GM19099 (cell line): ENCODE data around the gene GAB1.

Experiments
- POLR2A ChIP-seq: IDR thresholded peaks from 3 replicates; pipeline ENCODE4 v1.6.1; 2011; ENCODE audit warnings: low read depth; ENCODE audit not compliant: insufficient read length; ENCODE audit errors: extremely low read depth

The GAB1 gene

GRCh38 chr4:143437476-143437875, 100.8 kb downstream of the GAB1 start:
- no peak for TF ChIP-seq POLR2A

DNA sequence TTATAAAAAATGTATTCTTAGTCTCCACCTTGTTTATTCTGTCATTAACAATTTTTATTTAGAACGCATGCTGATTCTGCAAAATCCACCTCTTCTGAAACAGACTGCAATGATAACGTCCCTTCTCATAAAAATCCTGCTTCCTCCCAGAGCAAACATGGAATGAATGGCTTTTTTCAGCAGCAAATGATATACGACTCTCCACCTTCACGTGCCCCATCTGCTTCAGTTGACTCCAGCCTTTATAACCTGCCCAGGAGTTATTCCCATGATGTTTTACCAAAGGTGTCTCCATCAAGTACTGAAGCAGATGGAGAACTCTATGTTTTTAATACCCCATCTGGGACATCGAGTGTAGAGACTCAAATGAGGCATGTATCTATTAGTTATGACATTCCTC, 101.3 kb downstream of the GAB1 start:
- no peak for TF ChIP-seq POLR2A

DNA sequence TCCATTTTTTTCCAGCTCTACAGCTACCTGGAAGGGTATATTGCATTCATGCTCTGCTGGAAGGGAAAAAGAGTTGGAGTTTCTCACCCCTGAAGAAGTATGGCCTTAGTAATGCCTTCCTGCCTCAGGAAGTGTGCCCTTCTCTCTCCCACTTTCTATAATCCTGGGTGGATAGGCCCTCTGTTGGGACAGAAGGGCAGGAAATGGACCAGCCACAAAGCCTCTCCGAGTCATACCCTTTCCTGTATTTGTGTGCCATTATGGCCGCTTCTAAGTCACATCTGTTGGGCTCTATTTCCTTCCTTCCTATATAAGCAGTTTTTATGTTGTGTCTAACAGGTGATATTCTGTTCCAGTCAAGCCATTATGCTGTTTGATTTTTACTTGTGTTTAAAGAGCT, 102.0 kb downstream of the GAB1 start:
- TF ChIP-seq POLR2A, result no peak

DNA sequence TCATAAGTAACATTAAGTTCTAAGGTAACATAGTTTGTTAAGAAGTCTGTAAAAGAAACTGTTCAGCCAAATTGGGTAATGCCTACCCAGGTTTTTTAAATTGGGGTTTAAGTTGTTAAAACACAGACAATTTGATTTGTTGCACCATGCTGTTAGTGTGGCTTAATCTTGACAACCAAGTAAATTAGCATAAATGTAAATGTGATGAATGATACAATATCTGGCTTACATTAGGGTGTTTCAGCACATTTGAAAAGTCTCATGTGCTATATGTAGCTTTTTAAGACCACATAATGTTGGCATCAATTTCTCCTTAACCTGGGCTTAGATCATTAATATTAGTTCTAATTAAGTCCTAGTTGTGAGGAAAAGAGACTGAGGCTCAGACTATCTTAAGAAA, 104.4 kb downstream of the GAB1 start:
- TF ChIP-seq POLR2A, result no peak

DNA sequence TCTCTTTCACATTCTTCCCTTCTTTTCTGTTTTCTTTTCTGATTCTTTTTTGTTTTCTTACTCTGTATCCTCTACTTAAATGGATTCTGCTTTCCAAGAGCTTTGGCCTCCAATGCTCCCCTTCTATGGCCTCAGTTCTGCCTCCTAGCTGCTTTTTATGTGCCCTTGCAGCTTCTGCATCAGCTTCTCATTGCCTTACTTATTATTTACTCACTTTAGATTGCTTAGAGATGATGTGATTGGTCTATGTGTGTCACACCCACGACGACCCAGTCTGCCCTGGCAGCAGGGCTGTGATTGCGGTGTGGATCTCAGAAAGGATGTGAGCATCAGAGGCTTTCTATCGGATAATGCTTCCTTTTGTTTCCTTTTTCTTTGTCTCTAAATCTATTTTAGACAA, 105.0 kb downstream of the GAB1 start:
- no peak for TF ChIP-seq POLR2A

DNA sequence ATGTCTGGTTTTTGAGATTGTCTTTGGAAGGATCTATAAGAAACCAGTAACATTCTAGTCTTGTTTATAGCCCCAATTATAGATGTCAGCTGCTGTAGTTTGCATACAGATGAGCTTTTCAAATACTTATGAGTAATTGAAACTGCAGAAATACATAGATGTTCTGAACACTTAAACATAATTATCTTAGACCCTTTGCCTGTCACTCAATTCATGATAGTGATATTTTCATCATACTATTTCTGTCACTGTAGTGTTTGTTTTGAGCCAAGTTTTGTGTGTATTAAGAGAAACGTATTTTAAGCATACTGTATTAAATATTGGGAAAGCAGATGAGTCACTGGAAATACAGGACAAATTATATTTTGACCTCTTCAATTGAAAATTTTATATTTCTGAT, 107.1 kb downstream of the GAB1 start:
- no peak for TF ChIP-seq POLR2A

GRCh38 chr4:143451186-143451585, 114.5 kb downstream of the GAB1 start:
- no peak for TF ChIP-seq POLR2A

DNA sequence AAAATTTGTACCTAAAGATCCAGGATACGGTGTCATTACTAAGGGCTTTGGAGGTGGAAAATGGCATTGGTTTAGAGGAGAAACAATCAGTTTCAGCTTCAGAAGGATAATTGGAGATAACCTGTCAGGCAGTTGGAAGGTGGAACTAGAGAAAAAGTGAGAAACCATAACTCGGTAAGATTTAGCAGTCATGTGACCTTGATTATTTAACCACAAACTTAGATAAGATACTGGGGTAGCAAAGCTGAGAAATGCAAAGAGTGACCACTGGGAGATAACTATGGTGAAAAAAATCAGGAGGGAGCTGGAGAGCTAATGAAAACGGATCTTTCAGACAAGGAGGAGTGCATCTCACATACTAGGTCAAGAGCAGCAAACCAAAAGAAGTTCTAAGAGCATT, 118.5 kb downstream of the GAB1 start:
- TF ChIP-seq POLR2A, result no peak

- no peak for TF ChIP-seq POLR2A
Measured at GRCh38 chr4:143458966-143459365, 122.3 kb downstream of the GAB1 start.

DNA sequence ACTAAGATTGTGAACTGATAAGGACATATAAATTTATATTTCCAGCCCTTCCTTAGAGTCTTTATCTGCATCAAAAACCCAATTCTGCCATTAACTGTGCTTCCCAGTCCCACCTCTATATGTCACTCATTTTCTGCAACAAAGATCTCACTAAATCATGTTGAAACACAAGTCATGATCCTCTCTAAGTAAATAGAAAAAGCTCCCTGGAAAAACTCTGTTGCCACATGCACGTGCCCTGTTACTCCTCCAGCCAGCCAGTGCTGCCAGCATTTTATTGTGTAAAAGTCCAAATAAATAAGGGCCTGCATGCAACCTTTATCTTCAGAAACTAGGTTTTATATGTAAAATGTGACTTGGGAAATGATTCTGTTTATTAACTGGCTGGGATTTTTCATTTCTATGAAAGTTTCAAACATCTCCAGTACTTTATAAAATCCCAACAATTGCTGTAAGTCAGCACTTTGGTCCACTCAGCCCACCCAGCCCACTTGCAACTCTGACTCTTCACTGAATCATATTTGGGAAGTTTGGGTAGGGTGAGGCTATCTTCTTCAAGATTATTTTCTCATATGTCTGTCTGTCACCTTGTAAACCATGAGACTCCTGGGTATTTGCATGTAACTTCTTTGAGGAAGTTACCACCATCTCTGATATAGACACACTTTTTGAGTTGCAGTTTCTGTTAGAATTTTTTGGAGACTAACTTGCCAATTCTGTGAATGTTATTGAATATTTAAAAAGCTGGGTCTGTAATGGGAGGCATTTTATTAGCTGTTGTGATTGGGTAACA, 136.9 kb downstream of the GAB1 start:
- no peak for TF ChIP-seq POLR2A

DNA sequence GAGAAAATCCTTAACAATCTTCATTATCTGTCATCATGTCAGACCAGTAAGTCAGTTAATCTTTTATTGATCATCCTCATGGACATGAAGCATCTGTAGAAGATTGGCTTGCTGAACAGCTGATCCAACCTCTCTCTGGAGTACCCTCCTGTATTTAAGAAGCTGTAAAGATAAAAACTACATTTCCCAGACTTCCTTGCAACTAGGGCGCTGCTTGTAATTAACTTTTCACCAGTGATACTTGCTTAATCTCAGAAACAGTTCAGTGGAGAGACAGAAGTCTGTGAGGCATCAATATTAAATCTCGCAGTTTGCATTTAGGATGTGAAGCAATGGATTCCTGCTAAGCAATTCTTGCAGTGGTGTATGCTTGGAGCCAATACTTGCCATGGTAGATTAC, 140.8 kb downstream of the GAB1 start:
- no peak for TF ChIP-seq POLR2A

DNA sequence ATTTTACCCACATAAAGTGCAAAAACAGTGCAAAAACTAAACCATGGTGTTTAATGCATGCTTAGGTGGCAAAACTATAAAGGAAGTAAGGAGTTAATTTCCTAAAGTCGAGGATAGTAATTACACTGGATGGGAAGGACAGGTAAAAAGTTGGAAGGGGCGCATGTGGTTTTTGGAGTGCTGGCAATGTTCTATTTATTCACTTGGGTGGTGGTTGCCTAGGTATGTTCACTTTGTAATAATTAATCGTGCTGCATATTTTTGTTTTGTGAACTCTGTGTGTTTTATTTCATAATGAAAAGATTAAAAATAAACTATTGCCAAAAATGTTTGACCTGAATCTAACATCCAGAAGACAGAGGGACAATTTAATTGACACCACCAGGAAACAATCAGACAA, 144.7 kb downstream of the GAB1 start:
- no peak for TF ChIP-seq POLR2A

- no peak for TF ChIP-seq POLR2A
Measured at GRCh38 chr4:143482840-143483239, 146.2 kb downstream of the GAB1 start.

DNA sequence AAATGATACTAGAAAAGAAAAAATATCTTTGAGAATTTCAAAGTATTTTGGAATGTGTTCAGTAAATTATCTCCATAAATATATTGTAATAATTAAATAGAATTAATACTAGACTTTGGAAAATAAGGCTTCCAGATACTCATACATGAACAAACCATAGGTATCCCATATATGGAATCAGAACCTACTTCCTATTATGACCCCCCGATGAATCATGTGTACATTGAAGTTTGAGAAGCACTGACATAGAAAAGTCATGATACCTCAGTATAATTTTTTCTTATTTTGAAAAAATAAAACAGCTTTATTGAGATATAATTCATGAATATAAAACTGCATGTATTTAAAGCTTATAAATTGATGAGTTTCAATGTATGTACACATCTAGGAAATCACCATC, 149.6 kb downstream of the GAB1 start:
- TF ChIP-seq POLR2A, result no peak

DNA sequence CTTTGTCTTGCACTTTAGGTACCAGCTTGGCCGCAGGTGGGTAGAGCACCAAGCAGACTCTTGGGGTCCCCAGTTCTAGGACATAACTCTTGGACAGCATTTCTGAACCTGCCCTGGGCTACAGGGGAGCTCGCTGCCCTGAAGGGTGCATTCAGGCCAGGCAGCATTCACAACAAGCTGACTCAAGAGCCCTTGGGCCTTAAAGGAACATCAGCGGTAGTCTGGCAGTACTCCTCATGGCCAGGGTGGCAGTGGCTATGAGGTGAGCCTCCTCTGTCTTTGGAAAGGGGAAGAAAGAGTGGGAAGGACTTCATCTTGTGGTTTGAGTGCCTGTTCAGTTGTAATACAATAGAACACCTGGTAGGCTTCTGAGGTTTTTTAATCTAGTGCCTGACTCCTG, 152.0 kb downstream of the GAB1 start:
- no peak for TF ChIP-seq POLR2A

DNA sequence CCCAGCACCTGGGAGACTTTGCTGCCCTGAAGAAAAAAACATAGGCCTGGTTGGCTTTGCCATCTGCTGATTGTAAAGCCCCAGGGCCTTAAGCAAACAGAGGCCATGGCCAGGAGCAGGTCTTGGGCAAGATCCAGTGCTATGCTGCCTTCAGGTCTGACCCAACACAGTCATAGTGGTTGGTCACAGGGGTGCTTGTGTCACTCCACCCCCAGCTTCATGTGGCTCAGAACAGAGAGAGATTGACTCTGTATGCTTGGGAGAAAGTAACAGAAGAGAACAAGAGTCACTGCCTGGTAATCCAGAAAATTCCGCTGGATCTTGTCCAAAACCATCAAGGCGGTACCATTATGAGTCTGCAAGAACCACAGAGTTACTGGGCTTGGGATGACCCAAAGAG, 152.4 kb downstream of the GAB1 start:
- no peak for TF ChIP-seq POLR2A

GRCh38 chr4:143498021-143498420, 161.3 kb downstream of the GAB1 start:
- TF ChIP-seq POLR2A, result no peak
